A673 (cell line): ENCODE data around the gene ZBTB26.

ENCODE experiments used
- CTCF ChIP-seq: fragments of 300-800, 200-600 bp; sonication (generic); conservative IDR thresholded peaks from 2 replicates; pipeline ENCODE4 v1.5.1; 2017; ENCODE audit warnings: low read depth, mild to moderate bottlenecking, antibody characterized with exemption, low read length, moderate library complexity, mixed read lengths
- EZH2 ChIP-seq: fragments of 200-600 bp; sonication (generic); IDR thresholded peaks from 2 replicates; pipeline ENCODE4 v1.6.1; 2017; ENCODE audit warnings: borderline replicate concordance, low read depth, mild to moderate bottlenecking, mixed read lengths, antibody characterized with exemption, low read length; ENCODE audit not compliant: poor library complexity, severe bottlenecking

GRCh38 chr9:122929796-122930354 lies 1.4 kb downstream of the ZBTB26 start:
- TF ChIP-seq CTCF (no peak), EZH2 (no peak)
